NOMO-1 (cell line): ENCODE results near the gene ALAS1.

Source experiments
- DNase-seq, 2 experiments: peaks; one replicate each; lab custom pipeline; 2025; ENCODE audit not compliant: unreplicated experiment in 2 of 2; lab: John Stamatoyannopoulos, UW

Gene ALAS1

DNA sequence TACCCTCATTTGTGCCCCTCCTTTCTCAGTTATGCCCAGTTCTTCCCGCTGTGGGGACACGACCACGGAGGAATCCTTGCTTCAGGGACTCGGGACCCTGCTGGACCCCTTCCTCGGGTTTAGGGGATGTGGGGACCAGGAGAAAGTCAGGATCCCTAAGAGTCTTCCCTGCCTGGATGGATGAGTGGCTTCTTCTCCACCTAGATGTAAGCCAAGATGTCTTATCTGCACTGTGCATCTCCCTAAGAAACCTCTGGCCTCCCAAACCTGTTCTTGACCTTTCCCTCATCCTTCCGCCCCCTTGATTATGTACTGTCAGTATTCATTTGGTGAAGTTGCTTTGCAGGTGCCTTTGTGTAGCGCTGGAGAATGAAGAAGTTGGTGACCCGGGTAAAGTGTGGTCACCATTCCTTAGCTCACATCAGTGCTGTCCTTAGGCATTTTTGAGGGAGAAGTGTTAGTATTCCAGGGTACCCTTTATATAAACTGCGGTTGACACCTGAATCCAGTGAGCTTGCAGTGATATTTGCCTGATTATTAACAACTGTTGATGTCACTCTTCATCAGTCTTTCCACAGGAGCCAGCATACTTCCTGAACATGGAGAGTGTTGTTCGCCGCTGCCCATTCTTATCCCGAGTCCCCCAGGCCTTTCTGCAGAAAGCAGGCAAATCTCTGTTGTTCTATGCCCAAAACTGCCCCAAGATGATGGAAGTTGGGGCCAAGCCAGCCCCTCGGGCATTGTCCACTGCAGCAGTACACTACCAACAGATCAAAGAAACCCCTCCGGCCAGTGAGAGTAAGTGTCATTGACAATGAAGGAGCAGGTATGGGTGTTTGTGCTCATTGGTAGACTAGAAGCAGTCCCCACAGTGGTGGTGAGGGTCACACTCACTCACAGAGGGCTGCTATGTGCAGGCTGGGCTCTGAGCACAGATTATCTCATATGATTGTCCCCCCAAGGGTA lies 966 bp downstream of the ALAS1 start:
- peak in 1 of 2 experiments; percentile 22 for DNase-seq

- DNase-seq: peak in 1 of 2 experiments; percentile 68
Observed at GRCh38 chr3:52200981-52201679, 3.2 kb downstream of the ALAS1 start.

DNA sequence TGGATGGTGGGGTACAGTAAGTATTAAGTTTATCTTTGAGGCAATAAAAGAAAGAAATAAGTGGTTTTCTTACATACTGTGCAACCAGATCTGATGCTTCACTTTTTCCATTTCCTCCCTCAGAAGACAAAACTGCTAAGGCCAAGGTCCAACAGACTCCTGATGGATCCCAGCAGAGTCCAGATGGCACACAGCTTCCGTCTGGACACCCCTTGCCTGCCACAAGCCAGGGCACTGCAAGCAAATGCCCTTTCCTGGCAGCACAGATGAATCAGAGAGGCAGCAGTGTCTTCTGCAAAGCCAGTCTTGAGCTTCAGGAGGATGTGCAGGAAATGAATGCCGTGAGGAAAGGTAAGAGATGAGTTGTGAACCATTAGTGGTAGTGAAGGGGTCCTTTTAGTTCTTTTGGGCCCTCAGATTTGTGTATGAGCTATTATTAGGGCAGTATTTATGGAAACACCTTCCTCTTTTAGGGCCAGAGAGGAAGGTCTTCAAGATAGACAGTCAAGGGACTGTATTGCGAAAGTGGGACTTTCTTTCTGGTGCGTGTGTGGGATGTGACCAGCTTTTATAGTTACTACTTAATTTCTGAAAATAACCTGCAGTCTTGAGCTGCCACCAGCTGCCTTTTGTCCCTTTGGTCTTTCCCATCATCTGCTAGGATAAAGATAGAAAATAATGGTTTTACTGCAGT lies 4.6 kb downstream of the ALAS1 start:
- peak; percentile 83 to 95 for DNase-seq

- no peak for DNase-seq
Observed at GRCh38 chr3:52203701-52204100, 5.7 kb downstream of the ALAS1 start.

DNA sequence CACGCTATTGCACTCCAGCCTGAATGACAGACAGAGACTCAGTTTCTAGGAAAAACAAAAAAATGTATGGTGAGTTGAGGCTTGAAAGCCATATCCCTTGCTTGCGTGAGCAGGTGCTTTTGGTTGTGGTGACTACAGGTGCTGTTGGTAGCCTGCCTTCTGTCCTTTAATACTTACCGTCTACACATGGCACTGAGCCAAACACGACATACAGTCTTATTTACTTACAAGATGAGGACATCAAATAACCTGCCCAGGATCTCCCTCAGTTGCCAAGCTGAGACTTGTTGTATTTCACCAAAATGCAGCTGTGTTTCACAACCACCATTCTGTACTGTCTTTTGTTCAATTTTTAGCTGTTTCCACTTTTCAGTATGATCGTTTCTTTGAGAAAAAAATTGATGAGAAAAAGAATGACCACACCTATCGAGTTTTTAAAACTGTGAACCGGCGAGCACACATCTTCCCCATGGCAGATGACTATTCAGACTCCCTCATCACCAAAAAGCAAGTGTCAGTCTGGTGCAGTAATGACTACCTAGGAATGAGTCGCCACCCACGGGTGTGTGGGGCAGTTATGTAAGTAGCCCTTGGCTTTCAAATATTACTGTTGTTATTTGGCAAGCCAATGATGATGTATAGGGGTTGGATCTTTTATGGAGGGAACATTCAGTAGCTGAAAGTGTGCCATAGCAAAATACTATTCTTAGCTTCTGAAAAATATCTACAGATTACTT lies 6.5 kb downstream of the ALAS1 start:
- DNase-seq: peak in 1 of 2 experiments; percentile 44

DNA sequence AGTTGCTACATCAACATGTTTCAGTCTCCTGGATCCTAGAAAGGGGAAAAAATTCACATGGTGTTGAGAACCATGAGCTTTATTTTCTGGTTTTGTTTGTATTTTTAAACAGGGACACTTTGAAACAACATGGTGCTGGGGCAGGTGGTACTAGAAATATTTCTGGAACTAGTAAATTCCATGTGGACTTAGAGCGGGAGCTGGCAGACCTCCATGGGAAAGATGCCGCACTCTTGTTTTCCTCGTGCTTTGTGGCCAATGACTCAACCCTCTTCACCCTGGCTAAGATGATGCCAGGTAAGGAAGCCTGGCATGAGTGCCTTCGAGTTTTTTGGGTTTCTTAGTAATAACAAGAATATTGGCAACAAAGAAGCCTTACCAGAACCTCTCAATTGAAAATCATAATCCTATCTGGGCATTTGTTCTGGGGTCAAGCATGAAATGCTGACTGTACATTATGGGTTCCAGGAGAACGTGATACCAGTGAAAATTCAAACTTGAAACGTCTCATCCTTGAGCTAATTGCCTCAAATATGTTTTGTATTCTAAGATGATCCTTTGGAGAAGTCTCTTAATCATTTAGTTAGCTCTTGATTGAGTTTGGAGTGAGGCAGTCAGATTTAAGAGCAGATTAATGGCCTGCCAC lies 7.9 kb downstream of the ALAS1 start:
- no peak for DNase-seq

GRCh38 chr3:52208556-52208955 lies 10.6 kb downstream of the ALAS1 start:
- DNase-seq: no peak

- DNase-seq: no peak
Observed at GRCh38 chr3:52210037-52210436, 12.1 kb downstream of the ALAS1 start.

GRCh38 chr3:52210550-52211046 lies 12.6 kb downstream of the ALAS1 start:
- DNase-seq: peak; percentile 70 to 93

DNA sequence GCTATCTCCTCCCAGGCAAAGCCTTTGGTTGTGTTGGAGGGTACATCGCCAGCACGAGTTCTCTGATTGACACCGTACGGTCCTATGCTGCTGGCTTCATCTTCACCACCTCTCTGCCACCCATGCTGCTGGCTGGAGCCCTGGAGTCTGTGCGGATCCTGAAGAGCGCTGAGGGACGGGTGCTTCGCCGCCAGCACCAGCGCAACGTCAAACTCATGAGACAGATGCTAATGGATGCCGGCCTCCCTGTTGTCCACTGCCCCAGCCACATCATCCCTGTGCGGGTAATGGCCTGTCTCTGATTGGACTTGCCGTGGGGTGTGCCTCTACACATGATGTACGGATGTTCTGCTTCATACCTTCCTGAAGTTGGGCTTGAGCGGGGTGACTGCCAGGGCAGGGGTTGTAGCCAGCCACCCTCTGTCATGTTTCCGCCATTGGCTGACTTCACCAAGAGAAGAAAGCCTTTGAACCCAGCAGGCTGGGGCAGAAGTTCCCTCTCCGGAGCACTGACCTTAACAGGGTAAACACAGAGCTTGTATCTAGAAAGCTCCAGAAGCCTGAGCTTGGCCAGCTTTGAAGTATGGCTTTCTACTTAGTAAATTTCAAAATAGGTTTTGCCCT lies 13.4 kb downstream of the ALAS1 start:
- no peak for DNase-seq

DNA sequence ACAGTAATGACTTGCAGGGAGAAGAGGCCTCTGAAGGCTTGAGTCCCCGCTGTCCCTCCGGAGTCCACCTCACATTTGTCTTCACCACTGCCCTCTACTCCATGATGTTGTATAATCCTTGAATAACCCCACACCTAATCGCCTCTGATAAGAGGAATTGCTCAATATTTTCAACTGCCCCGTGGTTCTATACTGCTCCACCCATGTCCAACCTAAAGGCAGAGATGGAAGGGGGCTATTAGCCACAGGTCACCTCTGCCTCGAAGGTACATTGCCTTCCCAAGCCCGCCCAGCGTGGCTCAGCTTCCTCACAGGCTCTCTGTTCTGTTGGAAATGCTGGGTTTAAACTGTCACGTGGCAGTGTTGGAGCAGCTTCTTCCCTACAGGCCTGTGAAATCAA lies 15.0 kb downstream of the ALAS1 start:
- DNase-seq: no peak

GRCh38 chr3:52213901-52214300 lies 15.9 kb downstream of the ALAS1 start:
- no peak for DNase-seq

- no peak for DNase-seq
Observed at GRCh38 chr3:52215351-52215750, 17.4 kb downstream of the ALAS1 start.

GRCh38 chr3:52216585-52217408 lies 18.8 kb downstream of the ALAS1 start:
- no peak for DNase-seq

- no peak for DNase-seq
Observed at GRCh38 chr3:52217409-52217805, 19.4 kb downstream of the ALAS1 start.

DNA sequence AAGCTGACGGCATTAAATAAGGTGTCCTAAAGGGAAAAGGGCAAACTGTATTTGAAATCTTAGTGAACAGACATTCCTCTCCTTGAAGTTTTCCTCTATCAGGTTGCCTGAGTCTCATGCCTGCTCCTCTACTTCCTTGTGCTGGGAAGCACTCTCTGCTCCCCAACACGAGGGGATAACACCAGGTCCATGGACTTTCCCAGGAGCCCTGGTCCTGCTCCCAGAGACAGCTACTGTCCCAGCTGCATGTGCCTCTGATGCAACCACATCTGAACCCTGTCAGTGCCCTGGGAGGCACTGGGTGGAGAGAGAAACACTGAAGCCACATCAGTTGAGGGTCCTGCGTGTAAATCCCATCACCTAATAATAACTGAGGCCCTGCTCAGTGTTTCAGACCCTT lies 20.1 kb downstream of the ALAS1 start:
- no peak for DNase-seq

DNA sequence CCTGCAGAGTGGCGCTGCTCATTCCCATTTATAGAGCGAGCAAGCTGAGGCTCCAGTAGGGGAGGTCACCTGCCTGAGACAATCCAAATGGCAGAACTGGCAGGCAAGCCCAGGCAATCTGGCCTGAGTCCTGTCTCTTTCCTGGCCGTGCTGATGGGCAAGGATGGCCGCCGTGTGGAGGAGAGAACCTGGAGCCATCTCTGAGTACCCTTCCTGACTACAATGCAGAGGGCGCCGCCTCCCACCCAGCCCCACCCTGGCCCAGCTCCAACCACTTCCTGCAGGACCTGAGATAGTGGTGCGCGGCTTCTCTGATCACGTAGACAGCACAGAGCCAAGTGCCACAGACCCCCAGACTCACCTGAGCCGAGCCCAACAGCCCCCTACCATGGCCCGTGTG lies 20.5 kb downstream of the ALAS1 start:
- DNase-seq: no peak

GRCh38 chr3:52218937-52219650 lies 21.1 kb downstream of the ALAS1 start:
- no peak for DNase-seq
